ENCODE results near the gene CCDC124.
"Not testable (repeated sequence)": the region's sequence is repeated elsewhere in the genome, so short reads cannot be mapped to it uniquely, and the experiment has no call there.

Gene CCDC124, protein sequence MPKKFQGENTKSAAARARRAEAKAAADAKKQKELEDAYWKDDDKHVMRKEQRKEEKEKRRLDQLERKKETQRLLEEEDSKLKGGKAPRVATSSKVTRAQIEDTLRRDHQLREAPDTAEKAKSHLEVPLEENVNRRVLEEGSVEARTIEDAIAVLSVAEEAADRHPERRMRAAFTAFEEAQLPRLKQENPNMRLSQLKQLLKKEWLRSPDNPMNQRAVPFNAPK

GRCh38 chr19:17932485-17933338, at the start of gene CCDC124:
Gene CCDC124, plus strand, starts transcription at chr19:17933015. Its CDS starts 3,406 bp downstream, at chr19:17936421.
- DNase-seq (ENCODE audit: low spot score), result peak; percentile 95

GRCh38 chr19:17883627-17884410, 49.0 kb upstream of the CCDC124 start:
- DNase-seq (ENCODE audit: low spot score), result no peak

- no peak for DNase-seq (ENCODE audit: low spot score)
Measured at GRCh38 chr19:17886515-17886914, 46.3 kb upstream of the CCDC124 start.

- DNase-seq (ENCODE audit: low spot score), result not testable (repeated sequence)
Measured at GRCh38 chr19:17887221-17887620, 45.6 kb upstream of the CCDC124 start.

DNA sequence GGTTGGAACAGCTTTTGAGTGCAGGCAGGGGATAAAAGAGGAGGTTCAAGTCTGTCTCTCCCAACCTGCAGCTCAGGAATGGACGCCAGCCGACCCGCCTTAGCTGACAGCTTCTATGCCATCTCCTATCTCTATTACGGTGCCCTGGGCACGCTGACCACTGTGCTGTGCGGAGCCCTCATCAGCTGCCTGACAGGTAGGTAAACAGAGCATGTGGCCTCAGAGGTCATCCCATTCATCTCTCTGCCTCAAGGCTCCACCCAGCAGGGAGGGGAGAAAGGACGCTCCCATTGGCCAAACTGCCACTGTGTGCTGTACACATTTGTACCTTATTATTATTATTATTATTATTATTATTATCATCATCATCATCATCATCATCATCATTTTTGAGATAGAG, 44.6 kb upstream of the CCDC124 start:
- DNase-seq (ENCODE audit: low spot score), result no peak

GRCh38 chr19:17889609-17890214, 43.1 kb upstream of the CCDC124 start:
- DNase-seq (ENCODE audit: low spot score), result no peak

GRCh38 chr19:17893766-17894165, 39.0 kb upstream of the CCDC124 start:
- no peak for DNase-seq (ENCODE audit: low spot score)

DNA sequence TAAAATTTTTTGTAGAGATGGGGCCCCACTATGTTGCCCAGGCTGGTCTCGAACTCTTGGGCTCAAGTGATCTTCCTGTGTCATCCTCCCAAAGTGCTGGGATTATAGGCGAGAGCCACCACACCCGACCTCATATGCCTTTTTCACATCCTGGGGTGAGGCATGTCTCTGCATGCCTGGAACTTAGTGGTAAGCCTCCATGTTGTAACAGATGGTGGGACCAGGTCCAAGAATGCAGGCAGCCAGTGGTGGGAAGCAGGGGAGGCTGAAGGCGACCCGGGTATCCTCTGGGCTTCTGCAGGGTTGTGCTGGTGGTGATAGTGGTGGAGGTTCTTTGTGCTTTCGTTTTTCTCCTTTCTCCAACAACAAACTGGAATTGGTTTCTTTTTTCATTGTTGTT, 30.1 kb upstream of the CCDC124 start:
- no peak for DNase-seq (ENCODE audit: low spot score)

DNA sequence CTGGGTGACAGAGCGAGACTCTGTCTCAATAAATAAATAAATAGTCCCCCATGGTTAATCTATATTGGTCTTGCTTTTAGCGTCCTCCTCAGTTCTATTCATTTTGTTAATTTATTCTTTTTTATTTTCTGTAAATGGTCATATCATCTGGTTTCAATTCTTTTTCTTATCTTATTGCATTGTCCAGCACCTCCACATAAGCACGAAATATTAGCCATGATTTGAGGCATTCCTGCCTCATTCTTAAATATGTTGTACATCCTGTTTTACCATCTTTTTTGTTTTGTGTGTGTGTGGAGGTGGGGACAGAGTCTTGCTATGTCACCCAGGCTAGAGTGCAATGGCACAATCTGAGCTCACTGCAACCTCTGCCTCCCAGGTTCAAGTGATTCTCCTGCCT, 24.6 kb upstream of the CCDC124 start:
- no peak for DNase-seq (ENCODE audit: low spot score)

DNA sequence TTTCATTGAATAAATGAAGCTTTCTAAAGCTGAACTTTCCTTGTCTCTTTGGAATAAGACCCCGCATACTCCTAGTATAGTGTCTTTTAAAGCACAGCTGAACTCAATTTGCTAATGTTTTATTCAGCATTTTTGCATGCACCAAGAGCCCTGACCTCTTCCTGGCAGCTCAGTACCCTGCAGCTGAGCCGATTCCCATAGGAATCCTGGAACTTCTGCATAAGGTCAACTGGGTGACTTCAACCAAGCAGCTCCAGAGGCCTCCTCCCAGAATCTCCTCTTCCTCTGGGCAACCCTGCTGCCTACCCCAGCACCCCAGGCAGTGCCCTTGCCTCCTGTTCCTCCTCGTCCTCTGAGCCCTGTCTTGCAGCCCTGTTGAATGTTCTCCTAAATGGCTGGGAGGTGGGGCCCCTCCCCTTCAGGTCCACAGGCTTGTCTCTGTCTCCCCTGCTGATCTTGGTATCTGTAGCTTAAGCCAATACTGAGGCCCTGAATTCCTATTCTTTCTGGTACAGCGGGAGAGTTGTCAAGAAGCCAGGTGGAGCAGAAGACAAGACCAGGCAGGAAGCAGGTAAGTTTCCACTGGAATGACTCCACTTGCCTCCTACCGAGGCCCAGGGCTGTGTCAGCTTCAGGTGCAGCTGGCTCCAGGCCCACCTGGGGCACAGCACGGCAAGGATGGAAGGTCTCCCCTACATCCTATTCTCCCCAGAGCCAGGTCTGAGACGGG, 23.6 kb upstream of the CCDC124 start:
- no peak for DNase-seq (ENCODE audit: low spot score)

GRCh38 chr19:17910791-17911360, 21.9 kb upstream of the CCDC124 start:
- DNase-seq (ENCODE audit: low spot score), result no peak

DNA sequence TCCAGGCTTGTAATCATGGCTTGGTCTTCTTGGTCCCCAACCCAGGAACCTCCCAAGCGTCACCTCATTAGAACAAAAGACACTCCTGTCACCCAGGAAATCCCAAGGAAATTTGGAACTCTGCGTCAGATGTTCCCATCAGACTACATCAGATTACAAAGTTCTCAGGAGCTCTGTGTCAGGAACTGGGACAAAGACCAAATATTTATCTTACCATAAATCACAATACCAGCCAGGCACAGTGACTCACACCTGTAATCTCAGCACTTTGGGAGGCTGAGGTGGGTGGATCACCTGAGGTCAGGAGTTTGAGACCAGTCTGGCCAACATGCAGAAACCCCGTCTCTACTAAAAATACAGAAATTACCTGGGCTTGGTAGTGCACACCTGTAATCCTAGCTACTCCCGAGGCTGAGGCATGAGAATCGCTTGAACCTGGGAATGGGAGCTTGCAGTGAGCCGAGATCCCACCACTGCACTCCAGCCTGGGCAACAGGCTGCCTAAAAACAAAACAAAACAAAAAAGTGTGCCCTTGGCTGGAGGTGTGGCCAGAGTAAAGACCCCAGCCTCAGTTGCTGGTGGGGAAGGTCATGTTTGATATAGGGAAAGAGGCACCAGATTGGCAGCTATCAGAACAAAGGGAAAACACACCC, 16.7 kb upstream of the CCDC124 start:
- no peak for DNase-seq (ENCODE audit: low spot score)

DNA sequence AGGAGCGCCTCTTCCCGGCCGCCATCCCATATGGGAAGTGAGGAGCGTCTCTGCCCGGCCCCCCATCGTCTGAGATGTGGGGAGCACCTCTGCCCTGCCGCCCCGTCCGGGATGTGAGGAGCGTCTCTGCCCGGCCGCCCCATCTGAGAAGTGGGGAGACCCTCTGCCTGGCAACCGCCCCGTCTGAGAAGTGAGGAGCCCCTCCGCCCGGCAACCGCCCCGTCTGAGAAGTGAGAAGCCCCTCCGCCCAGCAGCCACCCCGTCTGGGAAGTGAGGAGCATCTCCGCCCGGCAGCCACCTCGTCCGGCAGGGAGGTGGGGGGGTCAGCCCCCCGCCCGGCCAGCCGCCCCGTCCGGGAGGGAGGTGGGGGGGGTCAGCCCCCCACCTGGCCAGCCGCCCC, 14.7 kb upstream of the CCDC124 start:
- not testable (repeated sequence) for DNase-seq (ENCODE audit: low spot score)

GRCh38 chr19:17919122-17919521, 13.7 kb upstream of the CCDC124 start:
- DNase-seq (ENCODE audit: low spot score), result not testable (repeated sequence)

- no peak for DNase-seq (ENCODE audit: low spot score)
Measured at GRCh38 chr19:17920527-17920926, 12.3 kb upstream of the CCDC124 start.

DNA sequence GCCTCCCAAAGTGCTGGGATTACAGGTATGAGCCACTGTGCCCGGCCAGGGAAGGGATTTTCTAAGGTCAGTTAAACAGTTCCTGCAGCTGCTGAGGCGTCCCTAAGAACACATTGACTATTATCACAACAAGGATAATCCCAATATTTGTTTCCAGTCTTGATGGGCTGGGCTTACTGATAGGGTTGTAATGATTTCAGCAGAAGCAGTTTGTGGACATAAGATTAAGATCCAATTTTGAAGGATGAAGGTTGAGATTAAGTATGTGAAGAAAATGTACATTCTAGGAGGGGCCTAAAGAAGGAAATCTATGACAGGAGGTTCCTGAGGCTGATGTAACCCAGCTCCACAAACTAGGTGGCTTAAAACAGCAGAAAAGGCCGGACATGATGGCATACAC, 10.7 kb upstream of the CCDC124 start:
- no peak for DNase-seq (ENCODE audit: low spot score)

- DNase-seq (ENCODE audit: low spot score), result no peak
Measured at GRCh38 chr19:17926044-17926443, 6.8 kb upstream of the CCDC124 start.

GRCh38 chr19:17929056-17929455, 3.8 kb upstream of the CCDC124 start:
- DNase-seq (ENCODE audit: low spot score), result no peak

DNA sequence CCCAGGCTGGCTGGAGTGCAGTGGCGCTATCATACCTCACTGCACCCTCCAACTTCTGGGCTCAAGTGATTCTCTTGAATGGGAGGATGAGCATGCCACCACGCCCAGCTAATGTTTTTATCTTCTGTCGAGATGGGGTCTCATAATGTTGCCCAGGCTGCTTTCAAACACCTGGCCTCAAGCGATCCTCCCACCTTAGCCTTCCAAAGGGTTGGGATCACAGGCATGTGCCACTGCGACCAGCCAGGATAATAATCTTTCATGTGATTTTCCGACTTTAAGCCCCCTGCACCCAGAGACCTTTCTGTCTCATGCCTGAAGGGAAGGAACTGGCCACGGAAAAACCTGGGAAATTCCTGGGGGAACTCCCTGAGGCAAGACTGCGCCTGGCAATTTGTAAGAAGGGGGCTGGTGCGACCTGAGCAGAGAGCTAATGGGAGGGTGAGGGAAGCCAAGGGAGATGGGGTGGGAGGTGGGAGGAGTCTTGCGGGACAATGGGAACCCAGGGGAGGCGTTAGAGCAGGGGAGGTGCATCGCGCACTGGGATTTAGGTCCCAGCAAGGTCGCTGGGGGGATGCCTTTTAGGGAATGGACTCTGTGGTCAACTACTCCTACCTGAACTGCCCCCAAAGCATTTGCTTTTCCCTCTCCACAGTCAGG, 1.2 kb upstream of the CCDC124 start:
- DNase-seq (ENCODE audit: low spot score), result no peak
